ENCODE results near the gene TXNRD1. TPM values are rescaled to one million over a fixed set of nuclear protein-coding genes. Genes with fewer than 3 reads are reported as not detected.

TXNRD1 gene
- total RNA-seq, 1 donor from 2014 or later: 360 TPM

Other genes starting within 250 kb of the TXNRD1 start
- 21.4 and 21.6 TPM in 2 replicates for gene TDG, start 249.9 kb upstream of the TXNRD1 start, total RNA-seq
- gene GLT8D2, start 165.6 kb upstream of the TXNRD1 start, total RNA-seq: 3.9 and 4.8 TPM in 2 replicates
- 16.8 and 17.4 TPM in 2 replicates for gene HCFC2, start 151.2 kb upstream of the TXNRD1 start, total RNA-seq
- gene NFYB, start 77.6 kb upstream of the TXNRD1 start, total RNA-seq: 11.7 and 13.0 TPM in 2 replicates
- 1.4 and 2.7 TPM in 2 replicates for gene EID3, start 88.0 kb downstream of the TXNRD1 start, total RNA-seq
- 2.1 and 2.7 TPM in 2 replicates for gene CHST11, start 241.2 kb downstream of the TXNRD1 start, total RNA-seq